ENCODE data around the gene KIF18A. TPM values are rescaled to one million over a fixed set of nuclear protein-coding genes. Genes with fewer than 3 reads are reported as not detected.

KIF18A gene
- total and polyA plus RNA-seq, 2 of the 13 experiments (the other 11 are each of a cell fraction or from before 2014, with no cell fraction given), result 3.4 to 14.4 TPM

GRCh38 chr11:28110108-28110820 lies 2.3 kb upstream of the KIF18A start (continued):
- TF ChIP-seq GZF1 (CRISPR knock-in tag; IDR thresholded peaks at IDR 0.05) (peak; percentile 87), ARNT (IDR thresholded peaks at IDR 0.05) (no peak), ZNF143 (CRISPR knock-in tag; IDR thresholded peaks at IDR 0.05) (peak; percentile 68), KDM3A (CRISPR knock-in tag; IDR thresholded peaks at IDR 0.05; ENCODE audit: low read depth) (peak; percentile 97), NFAT5 (CRISPR knock-in tag; IDR thresholded peaks at IDR 0.05) (peak; percentile 91), POLR2AphosphoS2 (IDR thresholded peaks at IDR 0.05; ENCODE audit: low read depth, low read length) (no peak), CHD4 (IDR thresholded peaks at IDR 0.05; ENCODE audit: borderline replicate concordance, low read length) (no peak), SSRP1 (CRISPR knock-in tag; IDR thresholded peaks at IDR 0.05) (peak; percentile 93; the same call in 1 of the 2 replicates), ZNF232 (CRISPR knock-in tag; IDR thresholded peaks at IDR 0.05; ENCODE audit: borderline replicate concordance) (peak; percentile 98), ZNF3 (CRISPR knock-in tag; IDR thresholded peaks at IDR 0.05) (no peak), ZNF552 (CRISPR knock-in tag; IDR thresholded peaks at IDR 0.05; ENCODE audit: borderline replicate concordance) (no peak; the same call in 1 of the 2 replicates), ZNF12 (CRISPR knock-in tag; IDR thresholded peaks at IDR 0.05) (peak; percentile 85; the same call in 1 of the 2 replicates), XRCC5 (optimal IDR thresholded peaks at IDR 0.05; ENCODE audit: low read length) (peak; percentile 99), USF2 (IDR thresholded peaks at IDR 0.05; ENCODE audit: low read depth, low read length) (no peak), USF2 (CRISPR knock-in tag; IDR thresholded peaks at IDR 0.05; ENCODE audit: borderline replicate concordance) (no peak), TERF1 (CRISPR knock-in tag; IDR thresholded peaks at IDR 0.05) (no peak), UBTF (CRISPR knock-in tag; IDR thresholded peaks at IDR 0.05) (peak; percentile 80), RBFOX2 (IDR thresholded peaks at IDR 0.05; ENCODE audit: low read depth, low read length) (peak; percentile 55), MXD3 (CRISPR knock-in tag; IDR thresholded peaks at IDR 0.05) (peak; percentile 76; the same call in 1 of the 2 replicates)
